ENCODE data around the gene CTDNEP1.

Gene CTDNEP1

DNA sequence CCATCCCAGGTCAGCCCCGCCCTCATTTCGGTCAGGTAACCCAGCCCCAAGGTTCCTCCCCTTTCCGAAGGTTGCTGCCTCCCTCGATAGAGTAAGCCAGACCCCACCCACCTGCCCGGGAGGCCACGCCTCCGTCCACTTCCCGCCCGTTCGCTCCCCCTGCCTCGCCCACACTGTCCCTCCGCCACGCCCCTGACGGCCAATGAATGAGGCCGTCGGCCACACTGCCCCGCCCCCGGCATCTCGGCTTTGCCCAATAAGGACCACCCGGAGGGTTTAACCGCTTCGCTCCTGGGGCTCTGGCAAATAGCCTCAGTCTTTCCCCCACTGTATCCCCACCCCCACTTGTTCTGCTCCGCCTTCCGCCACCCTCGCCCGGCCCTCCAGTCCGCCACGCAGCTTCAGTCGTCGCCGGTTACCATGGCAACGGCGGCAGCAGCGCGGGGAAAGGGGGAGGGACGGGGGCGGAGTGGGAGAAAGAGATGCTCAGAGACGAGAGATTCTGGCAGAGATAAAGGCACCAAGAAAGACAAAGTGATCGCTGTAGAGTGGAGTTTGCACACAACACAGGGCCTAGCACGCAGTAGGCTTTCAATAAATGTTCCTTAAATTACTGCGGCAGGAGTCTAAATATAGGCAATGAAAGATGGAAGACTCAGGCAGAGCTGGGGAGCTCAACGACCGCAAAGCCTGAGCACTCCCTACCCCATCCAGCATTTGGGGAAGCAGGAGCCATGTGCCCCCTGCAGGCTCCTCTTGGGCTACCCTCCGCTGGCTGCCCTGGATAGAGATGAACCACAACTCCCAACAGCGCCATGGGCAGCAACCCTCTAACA lies 37.0 kb downstream of the CTDNEP1 start:
- peak; percentile 94 to 95 for DNase-seq

DNA sequence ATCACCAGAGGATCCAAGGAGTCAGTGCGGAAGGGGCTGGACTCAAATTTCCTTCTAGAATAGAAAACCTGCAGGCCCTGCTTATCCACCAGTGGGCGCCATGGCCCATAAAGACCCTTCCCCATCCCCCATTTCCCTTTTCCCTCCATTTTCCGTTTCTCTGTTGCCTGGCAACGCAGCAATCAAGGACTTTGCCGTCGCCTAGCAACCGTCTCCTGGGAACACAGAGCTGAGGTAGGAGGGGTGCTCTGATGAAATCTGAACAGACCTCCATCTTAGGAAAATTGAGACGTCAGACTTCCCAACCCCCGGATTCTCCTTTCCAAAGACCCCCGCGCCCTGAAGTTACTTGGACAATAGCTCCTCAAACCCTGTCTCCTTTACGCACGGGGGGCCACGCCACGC lies 37.6 kb downstream of the CTDNEP1 start:
- DNase-seq = peak; percentile 57 to 59

DNA sequence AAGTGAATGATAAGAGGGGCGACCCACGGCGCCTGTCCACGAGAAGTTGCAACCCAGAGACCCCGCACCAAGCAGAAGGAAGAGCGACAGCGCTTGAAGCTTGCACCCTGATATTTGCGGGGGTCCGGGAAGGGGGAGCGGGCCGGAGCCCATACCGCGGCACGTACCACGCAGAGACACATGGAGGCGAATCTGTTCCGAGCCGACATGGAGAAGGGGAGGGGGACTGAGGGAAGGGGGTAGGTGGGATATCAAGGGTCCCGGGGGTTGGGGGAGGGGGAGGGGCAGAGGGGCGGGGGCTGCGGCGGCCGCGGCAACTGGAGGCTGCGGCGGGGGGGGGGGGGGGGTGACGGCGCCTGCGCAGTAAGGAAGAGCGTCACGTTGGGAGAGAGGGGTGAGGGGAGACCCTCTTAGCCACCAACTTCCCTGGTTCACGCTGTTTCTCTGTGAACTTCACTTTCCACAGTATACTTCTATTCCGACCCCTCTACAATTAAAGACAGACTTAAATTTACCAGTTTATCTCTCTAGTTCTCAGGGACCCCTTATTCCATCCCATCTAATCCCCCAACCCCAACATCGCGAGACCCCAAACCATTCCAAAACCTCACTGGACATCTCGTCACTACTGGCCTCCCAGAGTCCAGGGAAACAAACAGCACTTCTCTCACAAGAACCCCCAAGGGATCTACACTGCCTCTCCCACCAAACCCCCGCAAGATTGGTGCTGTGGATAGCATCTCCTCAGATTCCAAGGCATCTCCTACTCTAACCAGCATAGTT lies 39.9 kb downstream of the CTDNEP1 start:
- DNase-seq = no peak

GRCh38 chr17:7208754-7209460 lies 42.6 kb downstream of the CTDNEP1 start:
- DNase-seq = no peak

DNA sequence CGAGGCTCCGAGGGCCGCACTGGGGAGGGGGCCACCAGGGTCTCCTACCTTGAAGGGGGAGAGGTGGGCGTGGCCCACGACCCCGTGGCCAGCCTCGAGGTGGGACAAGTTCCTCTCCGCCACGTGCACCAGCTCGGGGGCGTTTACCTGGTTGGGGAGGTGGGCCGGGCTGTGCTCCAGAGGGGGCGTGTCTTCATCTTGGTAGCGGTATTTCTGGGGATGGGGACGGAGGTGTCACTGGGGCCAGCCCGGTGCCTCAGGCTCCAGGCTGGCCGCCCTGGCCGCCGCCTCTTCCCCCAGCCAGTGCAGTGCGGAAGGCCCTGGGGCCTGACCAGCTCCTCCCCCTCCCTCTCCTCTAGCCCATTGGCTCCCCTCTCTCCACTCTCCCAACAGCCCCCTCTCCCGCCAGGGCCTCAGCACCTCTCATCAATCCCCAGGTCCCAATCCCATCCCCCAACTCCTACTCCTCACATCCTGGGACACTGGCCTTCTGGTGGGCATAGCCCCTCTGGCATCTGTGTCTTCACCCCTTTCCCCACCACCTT lies 43.4 kb downstream of the CTDNEP1 start:
- no peak for DNase-seq

DNA sequence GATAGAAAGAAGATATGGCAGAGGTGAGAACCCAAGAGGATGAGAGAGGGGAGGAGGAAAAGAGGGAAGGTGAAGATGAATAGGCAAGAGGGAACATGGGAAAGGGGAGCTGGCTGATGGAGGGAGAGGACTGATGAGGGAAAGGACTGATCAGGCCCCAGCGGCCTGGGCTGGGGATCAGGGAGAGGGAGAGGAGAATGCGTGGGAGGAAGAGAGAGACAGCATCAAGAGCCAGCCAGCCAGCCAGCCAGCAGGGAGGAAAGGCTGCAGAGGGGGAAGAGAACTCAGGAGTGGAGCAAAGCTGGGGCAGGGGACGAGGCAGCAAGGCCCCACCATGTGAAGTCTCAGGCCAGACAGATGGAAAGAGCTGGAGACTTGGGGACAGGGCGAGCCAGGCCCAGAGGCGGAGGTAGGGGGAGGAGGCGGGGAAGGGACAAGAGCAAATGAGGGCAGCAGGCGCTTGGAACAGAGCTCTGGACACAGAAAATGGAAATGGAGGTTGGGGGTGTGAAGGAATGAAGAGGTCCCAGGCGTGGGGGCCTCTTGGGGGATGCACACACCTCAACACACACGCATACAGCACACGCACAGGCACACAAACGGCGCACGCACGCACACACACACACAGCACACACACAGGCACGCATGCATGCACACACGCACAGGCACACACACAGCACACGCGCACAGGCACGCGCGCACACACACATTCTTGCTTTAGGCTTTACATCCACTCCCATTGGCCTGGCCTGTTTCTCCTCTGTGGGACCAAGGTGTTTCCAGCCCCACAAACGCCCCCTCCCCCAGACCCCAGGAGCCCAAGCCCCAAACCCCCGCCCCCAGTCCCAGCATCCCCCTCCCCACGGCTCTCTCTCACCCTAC lies 44.2 kb downstream of the CTDNEP1 start:
- no peak for DNase-seq

DNA sequence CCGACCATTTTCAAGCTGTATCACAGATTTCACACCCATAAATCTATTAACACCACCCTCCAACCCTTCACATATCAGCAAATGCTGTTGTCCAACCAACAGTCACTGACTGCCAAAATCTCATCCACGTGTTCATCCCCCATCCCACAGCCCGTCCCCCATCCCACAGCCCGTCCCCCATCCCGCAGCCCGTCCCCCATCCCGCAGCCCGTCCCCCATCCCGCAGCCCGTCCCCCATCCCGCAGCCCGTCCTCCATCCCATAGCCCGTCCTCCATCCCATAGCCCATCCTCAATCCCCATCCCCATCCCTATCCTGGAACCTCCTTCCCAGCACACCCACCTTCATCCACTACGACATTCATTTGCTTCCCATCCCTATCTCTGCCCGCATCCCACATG lies 46.0 kb downstream of the CTDNEP1 start:
- DNase-seq = no peak

GRCh38 chr17:7204828-7205461 lies 46.6 kb downstream of the CTDNEP1 start:
- peak; percentile 49 to 52 for DNase-seq

- DNase-seq = no peak
Observed at GRCh38 chr17:7204336-7204735, 47.2 kb downstream of the CTDNEP1 start.

DNA sequence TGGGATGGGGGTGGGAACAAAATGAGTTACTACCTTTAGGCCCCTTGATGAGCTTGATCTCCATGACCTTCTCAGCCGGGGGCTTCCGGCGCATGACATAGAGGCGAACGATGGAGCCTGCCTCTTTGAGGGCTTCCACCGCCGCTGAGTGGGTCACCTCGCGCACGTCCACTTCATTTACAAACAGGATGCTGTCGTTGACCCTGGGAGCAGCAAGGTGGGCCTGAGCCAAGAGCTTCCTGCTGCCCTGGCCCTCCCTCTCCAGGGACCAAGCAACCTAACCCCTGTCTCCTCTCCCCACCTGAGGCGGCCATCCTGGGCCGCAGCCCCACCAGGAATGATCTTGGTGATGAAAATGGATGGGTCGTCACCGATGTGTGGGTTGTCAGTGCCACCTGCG lies 48.1 kb downstream of the CTDNEP1 start:
- DNase-seq = no peak

DNA sequence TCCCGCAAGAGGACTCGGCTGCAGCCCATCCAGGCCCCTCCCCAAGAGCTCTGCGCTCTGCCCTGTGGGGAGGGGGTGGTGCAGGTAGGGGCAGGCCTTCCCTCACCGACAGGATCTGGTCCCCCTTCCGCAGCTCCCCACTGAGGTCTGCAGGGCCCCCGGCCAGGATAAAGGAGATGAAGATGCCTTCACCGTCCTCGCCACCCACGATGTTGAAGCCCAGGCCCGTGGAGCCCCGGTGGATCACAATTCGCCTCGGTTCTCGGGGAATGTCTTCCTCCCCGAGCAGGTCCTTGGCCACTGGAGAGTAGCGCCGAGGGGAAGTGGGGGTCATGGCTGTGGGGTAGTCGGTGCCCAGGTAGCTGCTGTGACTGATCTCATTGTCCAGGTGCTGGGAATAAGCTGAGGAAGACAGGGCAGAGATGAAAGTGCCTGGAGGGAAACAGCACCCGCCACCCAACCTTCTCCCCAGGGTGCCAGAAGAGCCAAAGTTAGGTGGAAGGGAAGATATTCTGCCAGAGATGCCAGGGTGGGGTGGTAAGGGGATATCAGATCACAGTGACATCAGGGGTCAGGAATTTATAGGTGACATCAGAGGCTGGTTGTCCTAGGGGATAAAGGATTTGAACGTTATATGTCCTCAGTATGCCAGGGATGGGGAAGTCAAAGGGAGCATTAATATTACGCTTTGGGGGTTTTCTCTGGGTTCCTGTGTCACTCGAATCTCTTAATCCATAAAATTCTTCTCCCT lies 54.7 kb downstream of the CTDNEP1 start:
- no peak for DNase-seq

GRCh38 chr17:7195971-7196370 lies 55.6 kb downstream of the CTDNEP1 start:
- DNase-seq = no peak
